Sigmoid colon (tissue), 7 donors: ENCODE results near the gene SETD7. TPM values are rescaled to one million over a fixed set of nuclear protein-coding genes. Genes with fewer than 3 reads are reported as not detected.

ENCODE experiments used
- DNase-seq: peaks from one replicate; pipeline ENCODE4 v3.0.0-alpha.2; 2019
- H3K27ac ChIP-seq, 4 donors: fragments of 200-600 bp; sonication (generic); one replicate each; pipeline ENCODE4 v1.5.1; 2016 to 2019; ENCODE audit warnings: mild to moderate bottlenecking in 1 of 4
- H3K27me3 ChIP-seq, 3 donors: fragments of 200-600 bp; sonication (generic); one replicate each; pipeline ENCODE4 v1.5.1; 2019; ENCODE audit warnings: mild to moderate bottlenecking in 1 of 3
- H3K36me3 ChIP-seq, 4 donors: fragments of 200-600 bp; sonication (generic); one replicate each; pipeline ENCODE4 v1.5.1; 2016 to 2019
- H3K4me1 ChIP-seq, 4 donors: fragments of 200-600 bp; sonication (generic); one replicate each; pipeline ENCODE4 v1.5.1; 2017 to 2019
- H3K4me3 ChIP-seq, 4 donors: fragments of 200-600 bp; sonication (generic); one replicate each; pipeline ENCODE4 v1.5.1; 2017 to 2019; ENCODE audit warnings: mild to moderate bottlenecking in 2 of 4, moderate library complexity in 1 of 4
- H3K9me3 ChIP-seq, 4 donors: fragments of 200-600 bp in 3 of 4; sonication (generic) in 3 of 4; one replicate each; pipeline versions ENCODE4 v1.5.1 to v1.6.1; 2013 to 2019
- CTCF ChIP-seq, 4 experiments: fragments of 450-650 bp in 3 of 4; fragments of 200-600 bp in 1 of 4; IDR thresholded peaks; one replicate each; pipeline ENCODE4 v1.5.1; 2016 to 2019; ENCODE audit warnings: antibody characterized with exemption in 4 of 4, mild to moderate bottlenecking in 3 of 4, moderate library complexity in 2 of 4
- EP300 ChIP-seq, 4 donors: sonication (generic); formaldehyde crosslinking; IDR thresholded peaks; one replicate each; pipeline ENCODE4 v1.6.1; 2017; ENCODE audit warnings: antibody characterized with exemption in 4 of 4
- POLR2A ChIP-seq, 2 donors: fragments of 450-650 bp; IDR thresholded peaks; one replicate each; pipeline ENCODE4 v1.6.1; 2016; ENCODE audit warnings: antibody characterized with exemption in 2 of 2, mild to moderate bottlenecking in 2 of 2, moderate library complexity in 2 of 2
- POLR2AphosphoS5 ChIP-seq, 4 donors: sonication (generic); formaldehyde crosslinking; IDR thresholded peaks; one replicate each; pipeline ENCODE4 v1.6.1; 2017; ENCODE audit warnings: antibody characterized with exemption in 4 of 4
- WGBS, 2 donors: extraction: QIAGEN DNeasy Blood & Tissue Kit; methylation state at CpG; one replicate each; pipeline ENCODE4 v1.1.7; 2013; 5-methylcytosine and 5-hydroxymethylcytosine counted together
- intact Hi-C: fragments of 100-400 bp; cut with DNase I; formaldehyde crosslinking; loops from one replicate; pipeline ENCODE4 v1.15.1; 2023
- polyA plus RNA-seq, 3 donors: library from polyadenylated mRNA; stranded (reverse); fragments of 200-250 nt; gene quantifications; one replicate each; pipeline ENCODE4 v1.2.3, GENCODE V29; 2013
- total RNA-seq, 4 donors: library from RNA; depleted of rRNA; stranded (reverse); fragments of >200 nt; gene quantifications; one replicate each; pipeline ENCODE4 v1.1.0, GENCODE V29; 2016
- donor health status: healthy with polysubstance abuse.
- donor health status: Bipolar disorder and iron deficiency.
- donor health status: healthy.

Gene SETD7
- total and polyA plus RNA-seq, 7 donors, result 7.9 to 102 (median 79.2) TPM

GRCh38 chr4:139481465-139481864 is 74.6 kb downstream of the SETD7 start:
- 67 to 70% methylated on average over 1 of the region's 1 CpG for WGBS, 2 donors
- H3K27me3 ChIP-seq, result no peaks in the 10 kb centered on the region
- H3K27ac ChIP-seq, result no peak overlapping the region
- H3K36me3 ChIP-seq, result no peaks in the 10 kb centered on the region
- TF ChIP-seq POLR2AphosphoS5 (IDR thresholded peaks at IDR 0.05), result no peak
- no peak for TF ChIP-seq POLR2A (IDR thresholded peaks at IDR 0.05)
- no peak overlapping the region for H3K4me3 ChIP-seq
- intact Hi-C loops, result no loop called here
- no peak for DNase-seq
- no peaks in the 10 kb centered on the region for H3K9me3 ChIP-seq
- peaks cover 0 to 15% (median 7%) of the 10 kb centered on the region in 4 donors for H3K4me1 ChIP-seq

GRCh38 chr4:139476363-139476762 is 79.7 kb downstream of the SETD7 start:
- H3K27me3 ChIP-seq, result no peaks in the 10 kb centered on the region
- H3K36me3 ChIP-seq, result peaks cover 0 to 22% (median 7%) of the 10 kb centered on the region in 4 donors
- 96 to 98% methylated on average over 4 of the region's 4 CpGs for WGBS, 2 donors
- H3K9me3 ChIP-seq, result no peaks in the 10 kb centered on the region
- no peak overlapping the region for H3K4me3 ChIP-seq
- intact Hi-C loops, result no loop called here
- no peak overlapping the region for H3K27ac ChIP-seq
- no peak for DNase-seq
- H3K4me1 ChIP-seq, result peaks cover 0 to 9% (median 3%) of the 10 kb centered on the region in 4 donors
- TF ChIP-seq POLR2A (IDR thresholded peaks at IDR 0.05) (no peak), CTCF (IDR thresholded peaks at IDR 0.05) (no peak), EP300 (IDR thresholded peaks at IDR 0.05) (no peak), POLR2AphosphoS5 (IDR thresholded peaks at IDR 0.05) (no peak)

GRCh38 chr4:139472852-139473251 is 83.2 kb downstream of the SETD7 start:
- Histone ChIP-seq H3K27ac (no peak overlapping the region), H3K9me3 (no peaks in the 10 kb centered on the region), H3K27me3 (no peaks in the 10 kb centered on the region), H3K4me1 (peaks cover 0 to 12% (median 3%) of the 10 kb centered on the region in 4 donors), H3K36me3 (peaks cover 0 to 22% (median 7%) of the 10 kb centered on the region in 4 donors), H3K4me3 (no peak overlapping the region)
- DNase-seq, result no peak
- intact Hi-C loops, result no loop called here
- WGBS, 2 donors, result 89 to 91% methylated on average over 3 of the region's 3 CpGs
- no peak for TF ChIP-seq EP300 (IDR thresholded peaks at IDR 0.05)
- TF ChIP-seq POLR2AphosphoS5 (IDR thresholded peaks at IDR 0.05), result no peak
- TF ChIP-seq CTCF (IDR thresholded peaks at IDR 0.05), result no peak
- TF ChIP-seq POLR2A (IDR thresholded peaks at IDR 0.05), result no peak

- 92 to 94% methylated on average over 6 of the region's 6 CpGs for WGBS, 2 donors
Measured at GRCh38 chr4:139470997-139471665, 84.9 kb downstream of the SETD7 start.

GRCh38 chr4:139470295-139470694 is 85.7 kb downstream of the SETD7 start:
- Histone ChIP-seq H3K4me3 (no peak overlapping the region), H3K27ac (no peak overlapping the region)
- no peak for DNase-seq

More at GRCh38 chr4:139470997-139471665, 84.9 kb downstream of the SETD7 start:
- Histone ChIP-seq H3K36me3 (peaks cover 0 to 22% (median 7%) of the 10 kb centered on the region in 4 donors), H3K9me3 (no peaks in the 10 kb centered on the region), H3K4me1 (peaks cover 0 to 6% (median 0%) of the 10 kb centered on the region in 4 donors), H3K27ac (no peak overlapping the region), H3K4me3 (no peak overlapping the region), H3K27me3 (no peaks in the 10 kb centered on the region)
- TF ChIP-seq CTCF (IDR thresholded peaks at IDR 0.05) (no peak), POLR2A (IDR thresholded peaks at IDR 0.05) (no peak), EP300 (IDR thresholded peaks at IDR 0.05) (no peak), POLR2AphosphoS5 (IDR thresholded peaks at IDR 0.05) (no peak)
- intact Hi-C loops, result no loop called here
- DNase-seq, result no peak

More at GRCh38 chr4:139470295-139470694, 85.7 kb downstream of the SETD7 start:
- Histone ChIP-seq H3K4me1 (peaks cover 0 to 9% (median 0%) of the 10 kb centered on the region in 4 donors), H3K36me3 (peaks cover 0 to 22% (median 7%) of the 10 kb centered on the region in 4 donors), H3K27me3 (no peaks in the 10 kb centered on the region), H3K9me3 (no peaks in the 10 kb centered on the region)
- TF ChIP-seq POLR2AphosphoS5 (IDR thresholded peaks at IDR 0.05), result no peak
- no peak for TF ChIP-seq POLR2A (IDR thresholded peaks at IDR 0.05)
- no peak for TF ChIP-seq CTCF (IDR thresholded peaks at IDR 0.05)
- no peak for TF ChIP-seq EP300 (IDR thresholded peaks at IDR 0.05)
- intact Hi-C loops, result no loop called here
